Measurements from ENCODE around the gene LMBR1.

GRCh38 chr7:156829669-156830336 is 63.2 kb downstream of the LMBR1 start:
- TF ChIP-seq REST (IDR thresholded peaks at IDR 0.05; ENCODE audit: low read depth) (no peak), TAF1 (IDR thresholded peaks at IDR 0.05; ENCODE audit: low read depth) (no peak), NFIC (IDR thresholded peaks at IDR 0.05) (no peak), RAD21 (IDR thresholded peaks at IDR 0.05; ENCODE audit: low read depth) (no peak), FOXM1 (IDR thresholded peaks at IDR 0.05; ENCODE audit: borderline replicate concordance, low read depth) (no peak), YY1 (IDR thresholded peaks at IDR 0.05; ENCODE audit: low read depth) (no peak), EP300 (IDR thresholded peaks at IDR 0.05; ENCODE audit: borderline replicate concordance) (no peak), EGR1 (IDR thresholded peaks at IDR 0.05) (no peak), TEAD4 (IDR thresholded peaks at IDR 0.05) (no peak), CREB1 (IDR thresholded peaks at IDR 0.05; ENCODE audit: low read depth) (no peak), MAX (IDR thresholded peaks at IDR 0.05) (no peak), CEBPB (IDR thresholded peaks at IDR 0.05) (no peak), TCF12 (IDR thresholded peaks at IDR 0.05; ENCODE audit: low read depth) (no peak)
- TF ChIP-seq, protein P1, sequence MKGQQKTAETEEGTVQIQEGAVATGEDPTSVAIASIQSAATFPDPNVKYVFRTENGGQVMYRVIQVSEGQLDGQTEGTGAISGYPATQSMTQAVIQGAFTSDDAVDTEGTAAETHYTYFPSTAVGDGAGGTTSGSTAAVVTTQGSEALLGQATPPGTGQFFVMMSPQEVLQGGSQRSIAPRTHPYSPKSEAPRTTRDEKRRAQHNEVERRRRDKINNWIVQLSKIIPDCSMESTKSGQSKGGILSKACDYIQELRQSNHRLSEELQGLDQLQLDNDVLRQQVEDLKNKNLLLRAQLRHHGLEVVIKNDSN (IDR thresholded peaks at IDR 0.05): no peak
